ENCODE measurements around the gene MAP2K5. TPM values are rescaled to one million over a fixed set of nuclear protein-coding genes. Genes with fewer than 3 reads are reported as not detected.
A peak's percentile ranks its signal among the peaks of the same experiment; 100 is the strongest.

MAP2K5 gene
- polyA plus RNA-seq, 3 donors: 20.4 to 20.8 (median 20.6) TPM

- no peak for DNase-seq (ENCODE audit: extremely low read depth in 1 of 11, low read depth in 9 of 11, low spot score in 4 of 11)
Observed at GRCh38 chr15:67690936-67691335, 148.4 kb downstream of the MAP2K5 start.

- DNase-seq (ENCODE audit: extremely low read depth in 1 of 11, low read depth in 9 of 11, low spot score in 4 of 11): no peak
Observed at GRCh38 chr15:67691450-67691849, 148.9 kb downstream of the MAP2K5 start.

DNA sequence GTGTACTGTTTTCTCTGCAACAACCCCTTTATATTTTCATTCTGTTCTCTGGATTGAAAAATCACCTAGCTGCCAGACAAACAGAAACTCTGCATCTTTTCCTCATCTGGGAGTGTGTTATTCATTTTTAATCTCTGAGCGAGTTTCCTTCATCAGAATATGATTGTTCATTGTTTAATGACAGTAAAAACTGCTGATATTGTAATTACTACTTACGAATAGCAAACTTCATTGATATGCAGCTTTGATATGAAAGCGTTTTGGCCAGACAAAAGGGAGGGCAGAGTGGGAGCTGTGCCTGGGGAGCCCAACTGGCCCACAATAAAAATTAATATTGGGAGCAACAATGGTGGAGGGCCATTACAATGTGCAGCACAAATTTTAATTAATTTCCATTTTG lies 150.1 kb downstream of the MAP2K5 start:
- no peak for DNase-seq (ENCODE audit: extremely low read depth in 1 of 11, low read depth in 9 of 11, low spot score in 4 of 11)

DNA sequence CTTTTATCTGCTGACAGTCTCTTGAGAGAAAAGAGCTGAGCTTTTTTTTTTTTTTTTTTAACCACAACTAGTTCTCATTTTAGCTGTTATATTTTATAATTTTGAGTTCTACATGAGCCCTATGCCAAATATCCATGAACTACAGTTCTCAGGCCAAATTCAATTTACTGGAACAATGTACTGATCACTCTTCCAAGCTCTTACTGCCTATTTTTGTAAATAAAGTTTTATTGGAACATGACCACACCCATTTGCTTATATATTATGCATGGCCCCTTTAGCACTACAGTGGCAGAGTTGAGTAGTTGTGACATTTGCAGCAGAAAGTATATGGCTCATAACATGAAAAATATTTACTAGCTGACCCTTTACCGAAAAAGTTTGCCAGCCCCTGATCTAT lies 153.6 kb downstream of the MAP2K5 start:
- DNase-seq (ENCODE audit: extremely low read depth in 1 of 11, low read depth in 9 of 11, low spot score in 4 of 11): no peak

- DNase-seq (ENCODE audit: extremely low read depth in 1 of 11, low read depth in 9 of 11, low spot score in 4 of 11): no peak
Observed at GRCh38 chr15:67700023-67700422, 157.5 kb downstream of the MAP2K5 start.

DNA sequence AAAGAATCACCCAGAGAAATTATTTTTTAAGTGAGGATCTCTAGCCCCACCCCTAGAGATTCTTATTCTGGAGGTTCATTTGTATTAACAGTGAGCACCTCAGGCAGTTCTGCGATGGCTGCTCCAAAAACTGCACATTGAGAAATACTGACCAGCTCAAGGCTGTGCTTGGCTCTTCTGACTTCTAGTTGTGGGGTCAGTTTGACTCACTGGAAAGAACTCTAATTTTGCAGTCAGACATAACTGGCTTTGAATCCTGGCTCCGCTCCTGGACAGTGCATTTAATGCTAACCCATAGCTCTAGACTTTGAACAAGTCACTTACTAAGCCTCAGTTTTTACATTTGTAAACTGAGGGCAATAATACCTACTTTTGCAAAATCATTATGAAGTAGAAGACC lies 159.2 kb downstream of the MAP2K5 start:
- DNase-seq (ENCODE audit: extremely low read depth in 1 of 11, low read depth in 9 of 11, low spot score in 4 of 11): no peak

DNA sequence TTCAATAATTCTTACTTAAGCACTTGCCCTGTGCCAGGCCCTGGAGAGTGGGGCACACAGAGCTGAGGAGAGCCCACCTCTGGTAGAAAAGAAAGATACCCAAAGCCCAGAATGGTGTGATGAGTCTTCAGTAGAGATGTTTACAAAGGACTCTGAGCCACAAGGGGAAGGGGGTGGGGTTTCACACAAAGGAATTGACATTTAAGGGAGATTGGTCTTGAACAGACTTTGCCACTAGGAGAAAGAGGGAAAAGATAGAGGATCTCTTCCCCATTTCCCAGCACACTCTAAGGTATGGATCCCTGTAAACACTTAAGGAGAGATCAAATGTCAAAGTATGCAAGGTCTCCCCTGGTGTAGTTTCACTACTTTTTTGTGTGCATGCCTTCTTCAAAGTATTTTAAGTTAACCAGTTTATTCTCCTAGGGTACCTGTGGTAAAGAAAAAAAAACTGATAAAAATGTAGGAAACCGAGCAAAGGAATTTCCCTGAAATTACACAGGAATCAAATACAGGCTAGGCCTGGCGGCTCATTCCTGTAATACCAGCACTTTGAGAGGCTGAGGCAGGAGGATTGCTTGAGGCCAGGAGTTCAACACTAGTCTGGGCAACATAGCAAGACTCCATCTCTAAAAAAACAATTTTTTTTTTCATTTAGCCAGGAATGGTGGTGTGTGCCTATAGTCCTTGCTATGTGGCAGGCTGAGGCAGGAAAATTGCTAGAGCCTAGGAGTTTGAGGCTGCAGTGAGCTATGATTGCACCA lies 165.2 kb downstream of the MAP2K5 start:
- no peak for DNase-seq (ENCODE audit: extremely low read depth in 1 of 11, low read depth in 9 of 11, low spot score in 4 of 11)

GRCh38 chr15:67708500-67708899 lies 166.0 kb downstream of the MAP2K5 start:
- no peak for DNase-seq (ENCODE audit: extremely low read depth in 1 of 11, low read depth in 9 of 11, low spot score in 4 of 11)

- peak in 6 of 11 donors; percentile 28 to 59 (median 45) for DNase-seq (ENCODE audit: extremely low read depth in 1 of 11, low read depth in 9 of 11, low spot score in 4 of 11)
Observed at GRCh38 chr15:67715170-67715569, 172.7 kb downstream of the MAP2K5 start.

- no peak for DNase-seq (ENCODE audit: extremely low read depth in 1 of 11, low read depth in 9 of 11, low spot score in 4 of 11)
Observed at GRCh38 chr15:67716171-67716570, 173.7 kb downstream of the MAP2K5 start.

DNA sequence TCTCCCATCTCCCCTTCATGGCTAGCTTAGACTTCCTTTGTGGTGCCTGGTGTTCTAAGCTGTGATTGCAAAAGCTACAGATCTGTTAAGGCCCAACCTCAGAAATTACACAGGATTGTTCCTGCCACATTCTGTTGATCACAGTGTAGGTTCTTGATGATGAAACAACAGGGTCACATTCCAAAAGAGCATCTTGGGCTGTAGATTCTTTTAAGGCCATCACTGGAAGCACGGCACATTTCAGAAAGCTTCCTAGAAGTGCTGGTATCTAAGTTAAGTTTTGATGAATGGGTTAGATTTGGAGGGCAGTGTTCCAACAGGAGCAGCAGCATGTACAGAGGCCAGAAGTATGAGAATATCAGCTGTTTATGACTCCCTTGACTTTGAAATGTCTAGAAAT lies 175.3 kb downstream of the MAP2K5 start:
- DNase-seq (ENCODE audit: extremely low read depth in 1 of 11, low read depth in 9 of 11, low spot score in 4 of 11): no peak

- DNase-seq (ENCODE audit: extremely low read depth in 1 of 11, low read depth in 9 of 11, low spot score in 4 of 11): no peak
Observed at GRCh38 chr15:67719330-67719959, 176.9 kb downstream of the MAP2K5 start.

- peak in 8 of 11 donors; percentile 33 to 66 (median 48) for DNase-seq (ENCODE audit: extremely low read depth in 1 of 11, low read depth in 9 of 11, low spot score in 4 of 11)
Observed at GRCh38 chr15:67720556-67721175, 178.2 kb downstream of the MAP2K5 start.

- no peak for DNase-seq (ENCODE audit: extremely low read depth in 1 of 11, low read depth in 9 of 11, low spot score in 4 of 11)
Observed at GRCh38 chr15:67722030-67722817, 179.7 kb downstream of the MAP2K5 start.

DNA sequence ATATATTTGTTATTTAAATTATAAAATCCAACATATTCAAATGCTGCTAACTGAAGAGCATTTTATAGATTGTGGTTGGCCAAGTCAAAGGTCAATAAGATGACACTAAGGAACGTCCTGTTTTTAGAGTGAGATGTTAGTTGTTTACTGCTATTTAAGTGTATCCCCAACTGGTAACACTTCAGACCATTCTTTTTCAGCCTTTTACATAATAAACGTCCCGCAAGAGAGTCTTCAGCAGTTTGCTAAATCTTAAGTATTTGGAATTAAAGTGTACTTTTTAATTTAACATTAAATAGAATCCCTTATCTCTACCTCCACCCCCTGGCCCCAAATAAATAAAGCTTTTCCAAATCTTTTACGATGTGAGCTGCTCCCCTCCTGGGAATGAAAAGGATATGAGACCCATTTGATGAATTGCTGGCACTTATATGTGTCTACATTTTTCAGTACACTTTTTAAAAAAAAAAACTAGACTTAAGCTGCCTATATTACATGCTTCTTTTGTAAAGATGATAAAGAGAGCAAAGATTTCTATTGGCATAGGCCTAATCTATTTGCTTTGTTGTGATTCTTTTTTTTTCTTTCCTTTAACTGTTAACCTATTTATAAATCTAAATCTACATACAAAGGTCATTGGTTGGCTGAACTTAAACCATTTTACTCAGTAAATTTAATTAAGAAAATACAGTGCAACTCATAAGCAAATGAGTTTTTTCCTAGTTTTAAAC lies 181.0 kb downstream of the MAP2K5 start:
- no peak for DNase-seq (ENCODE audit: extremely low read depth in 1 of 11, low read depth in 9 of 11, low spot score in 4 of 11)

GRCh38 chr15:67724691-67725375 lies 182.3 kb downstream of the MAP2K5 start:
- no peak for DNase-seq (ENCODE audit: extremely low read depth in 1 of 11, low read depth in 9 of 11, low spot score in 4 of 11)

DNA sequence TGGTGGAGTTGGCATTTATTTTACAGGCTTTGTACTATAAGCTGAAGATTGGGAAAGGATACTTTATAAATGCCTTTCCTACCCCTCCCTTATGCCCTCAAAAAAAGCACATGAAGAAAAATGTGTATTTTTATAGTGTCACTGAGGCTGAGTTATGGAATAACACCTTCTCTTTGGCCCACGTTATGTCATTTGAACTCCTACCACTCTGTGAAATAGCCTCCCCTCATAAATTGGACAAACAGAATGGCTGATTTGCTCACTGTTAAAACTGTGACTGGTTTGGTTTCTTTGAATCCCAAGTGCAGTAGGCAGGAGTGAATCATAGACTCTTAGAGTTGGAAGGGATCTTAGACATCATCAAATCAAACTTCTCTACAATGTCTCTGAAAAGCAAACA lies 187.6 kb downstream of the MAP2K5 start:
- DNase-seq (ENCODE audit: extremely low read depth in 1 of 11, low read depth in 9 of 11, low spot score in 4 of 11): no peak

DNA sequence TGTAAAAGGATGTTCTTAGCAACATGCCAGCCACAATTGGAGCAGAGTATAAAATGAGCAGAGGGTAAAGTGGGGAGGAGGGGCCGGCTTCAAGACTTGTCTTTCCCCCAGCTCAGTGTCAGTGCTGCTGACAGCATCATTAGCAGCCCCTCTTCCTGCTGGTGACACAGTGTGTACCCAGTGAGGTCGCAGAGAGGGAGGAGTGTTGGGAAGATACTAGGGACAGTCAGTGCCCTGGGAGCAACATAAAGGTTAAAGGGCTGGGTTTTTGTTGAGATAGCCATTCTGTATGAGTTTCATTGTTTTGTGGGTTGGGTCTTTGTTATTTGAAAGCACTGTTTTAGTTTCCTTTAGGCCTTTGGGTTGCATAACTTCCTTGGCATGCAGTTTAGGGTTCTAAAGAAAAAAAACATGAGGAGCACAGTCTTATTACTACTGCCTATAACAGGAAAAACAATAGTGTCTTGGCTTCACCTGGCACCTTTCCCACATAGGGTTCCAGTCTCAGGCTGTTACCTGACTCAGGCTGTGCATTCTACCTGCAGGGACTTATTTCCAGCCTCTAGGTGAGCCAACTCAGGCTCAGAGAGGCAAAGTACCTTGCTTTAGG lies 188.7 kb downstream of the MAP2K5 start:
- DNase-seq (ENCODE audit: extremely low read depth in 1 of 11, low read depth in 9 of 11, low spot score in 4 of 11): no peak
